ENCODE measurements around the gene PGAP1.

GRCh38 chr2:196931555-196931954 lies 5.0 kb upstream of the PGAP1 start:
- no peak for TF ChIP-seq USF1 (CRISPR knock-in tag; IDR thresholded peaks at IDR 0.05)
- no peak for TF ChIP-seq CTCF (IDR thresholded peaks at IDR 0.05)
- no peak for TF ChIP-seq ETV6 (CRISPR knock-in tag; IDR thresholded peaks at IDR 0.05)
- TF ChIP-seq PRRX2 (CRISPR knock-in tag; IDR thresholded peaks at IDR 0.05) = no peak
- TF ChIP-seq MAX (CRISPR knock-in tag; IDR thresholded peaks at IDR 0.05) = no peak
- no peak for TF ChIP-seq HMGXB4 (CRISPR knock-in tag; IDR thresholded peaks at IDR 0.05)
- TF ChIP-seq PRDM15 (CRISPR knock-in tag; IDR thresholded peaks at IDR 0.05) = no peak
- no peak for TF ChIP-seq NR2C2 (CRISPR knock-in tag; IDR thresholded peaks at IDR 0.05)
- TF ChIP-seq ATF3 (CRISPR knock-in tag; conservative IDR thresholded peaks at IDR 0.05) = no peak
- TF ChIP-seq CBFB (CRISPR knock-in tag; IDR thresholded peaks at IDR 0.05; ENCODE audit: low read depth) = no peak
- TF ChIP-seq ESRRA (CRISPR knock-in tag; IDR thresholded peaks at IDR 0.05; ENCODE audit: borderline replicate concordance) = no peak
- no peak for TF ChIP-seq ZMAT4 (CRISPR knock-in tag; IDR thresholded peaks at IDR 0.05)

Data from WTC11 (cell line).